Right lobe of liver (tissue), 4 donors: ENCODE results near the gene AUH.

Experiments
- POLR2A ChIP-seq: fragments of 450-650 bp; IDR thresholded peaks from one replicate; pipeline ENCODE4 v1.6.1; 2017; ENCODE audit warnings: antibody characterized with exemption, mild to moderate bottlenecking
- TF ChIP-seq, protein P1 (sequence below), 4 donors: fragments of 200-600 bp in 3 of 4; fragments of 450-650 bp in 1 of 4; IDR thresholded peaks; one replicate each; pipeline versions ENCODE4 v1.5.1 to v1.8.0; 2016 to 2022; ENCODE audit warnings: antibody characterized with exemption in 4 of 4, mild to moderate bottlenecking in 2 of 4
- donor health status: DM: no; HTN: no; CAD: no.
- donor health status: DM: no; HTN: no; CAD: no.
- donor health status: DM: no; HTN: yes; CAD: no.

DNA sequence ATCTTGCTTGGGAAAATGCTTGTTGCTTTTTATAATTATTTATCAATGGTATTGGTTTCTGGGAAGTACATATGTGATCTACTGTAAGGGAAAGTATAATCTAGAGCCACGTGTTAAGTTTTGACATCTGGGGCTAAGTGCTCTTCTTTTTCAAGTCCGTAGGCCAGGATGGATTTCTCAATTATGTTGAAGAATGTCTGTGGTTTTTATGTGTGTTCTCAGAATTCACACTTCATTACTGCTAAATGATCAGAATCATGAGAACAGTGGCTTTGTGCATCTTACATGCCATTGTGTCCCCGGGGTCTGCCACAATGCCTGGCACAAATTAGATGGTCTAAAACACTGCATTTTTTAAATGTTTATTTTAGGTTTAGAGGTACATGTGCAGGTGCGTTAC, 14.5 kb upstream of the AUH start:
- no peak for TF ChIP-seq POLR2A
- TF ChIP-seq, protein P1, sequence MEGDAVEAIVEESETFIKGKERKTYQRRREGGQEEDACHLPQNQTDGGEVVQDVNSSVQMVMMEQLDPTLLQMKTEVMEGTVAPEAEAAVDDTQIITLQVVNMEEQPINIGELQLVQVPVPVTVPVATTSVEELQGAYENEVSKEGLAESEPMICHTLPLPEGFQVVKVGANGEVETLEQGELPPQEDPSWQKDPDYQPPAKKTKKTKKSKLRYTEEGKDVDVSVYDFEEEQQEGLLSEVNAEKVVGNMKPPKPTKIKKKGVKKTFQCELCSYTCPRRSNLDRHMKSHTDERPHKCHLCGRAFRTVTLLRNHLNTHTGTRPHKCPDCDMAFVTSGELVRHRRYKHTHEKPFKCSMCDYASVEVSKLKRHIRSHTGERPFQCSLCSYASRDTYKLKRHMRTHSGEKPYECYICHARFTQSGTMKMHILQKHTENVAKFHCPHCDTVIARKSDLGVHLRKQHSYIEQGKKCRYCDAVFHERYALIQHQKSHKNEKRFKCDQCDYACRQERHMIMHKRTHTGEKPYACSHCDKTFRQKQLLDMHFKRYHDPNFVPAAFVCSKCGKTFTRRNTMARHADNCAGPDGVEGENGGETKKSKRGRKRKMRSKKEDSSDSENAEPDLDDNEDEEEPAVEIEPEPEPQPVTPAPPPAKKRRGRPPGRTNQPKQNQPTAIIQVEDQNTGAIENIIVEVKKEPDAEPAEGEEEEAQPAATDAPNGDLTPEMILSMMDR (IDR thresholded peaks at IDR 0.05): no peak
